Measurements from ENCODE around the gene CASP5.

GRCh38 chr11:105052487-105052886, 29.5 kb upstream of the CASP5 start:
- TF ChIP-seq YY1 (IDR thresholded peaks at IDR 0.05; ENCODE audit: insufficient read depth, insufficient read length): no peak
- no peak for TF ChIP-seq SUZ12 (IDR thresholded peaks at IDR 0.05; ENCODE audit: extremely low read depth, insufficient read depth, insufficient read length)
- no peak for TF ChIP-seq ZNF274 (IDR thresholded peaks at IDR 0.05; ENCODE audit: low read depth, low read length)

All from NT2/D1 (cell line).